HEK293T (cell line): Measurements from ENCODE around the gene IKBKE.

ENCODE experiments used
- CTCF ChIA-PET: fragments of 350-600 bp; formaldehyde crosslinking; extraction: SDS; loops from one replicate; lab custom pipeline; 2021; ENCODE audit warnings: antibody characterized with exemption, inconsistent platforms; lab: Yijun Ruan, JAX
- POLR2A ChIA-PET: fragments of 350-600 bp; formaldehyde crosslinking; extraction: SDS; loops from one replicate; lab custom pipeline; 2020; ENCODE audit warnings: antibody characterized with exemption, inconsistent platforms; lab: Yijun Ruan, JAX
- DNase-seq: peaks from one replicate; pipeline ENCODE4 v3.0.0; 2012; ENCODE audit warnings: mixed read lengths; ENCODE audit errors: extremely low spot score
- ARNT ChIP-seq: fragments of 450-650 bp; IDR thresholded peaks from 2 replicates; pipeline ENCODE4 v1.6.1; 2017; ENCODE audit warnings: mild to moderate bottlenecking
- BHLHE40 ChIP-seq: fragments of 450-650 bp; IDR thresholded peaks from 2 replicates; pipeline ENCODE4 v1.6.1; 2016; ENCODE audit warnings: mild to moderate bottlenecking, moderate library complexity, borderline replicate concordance
- CTBP1 ChIP-seq: fragments of 450-650 bp; IDR thresholded peaks from 2 replicates; pipeline ENCODE4 v1.6.1; 2016; ENCODE audit warnings: borderline replicate concordance
- ELF4 ChIP-seq: fragments of 450-650 bp; IDR thresholded peaks from 2 replicates; pipeline ENCODE4 v1.6.1; 2017; ENCODE audit warnings: antibody characterized with exemption
- FOXA1 ChIP-seq: fragments of 450-650 bp; IDR thresholded peaks from 2 replicates; pipeline ENCODE4 v1.6.1; 2016; ENCODE audit warnings: mild to moderate bottlenecking
- FOXK2 ChIP-seq: fragments of 450-650 bp; IDR thresholded peaks from 2 replicates; pipeline ENCODE4 v1.6.1; 2016; ENCODE audit warnings: mild to moderate bottlenecking
- FOXM1 ChIP-seq: fragments of 450-650 bp; IDR thresholded peaks from 2 replicates; pipeline ENCODE4 v1.6.1; 2017; ENCODE audit warnings: mild to moderate bottlenecking, borderline replicate concordance
- HDGF ChIP-seq: fragments of 450-650 bp; IDR thresholded peaks from 2 replicates; pipeline ENCODE4 v1.6.1; 2017; ENCODE audit warnings: antibody characterized with exemption, borderline replicate concordance
- L3MBTL2 ChIP-seq: fragments of 450-650 bp; conservative IDR thresholded peaks from 2 replicates; pipeline ENCODE4 v1.6.1; 2016; ENCODE audit warnings: mild to moderate bottlenecking
- LEF1 ChIP-seq: fragments of 450-650 bp; IDR thresholded peaks from 2 replicates; pipeline ENCODE4 v1.6.1; 2017; ENCODE audit warnings: mild to moderate bottlenecking, borderline replicate concordance
- NFRKB ChIP-seq: fragments of 450-650 bp; IDR thresholded peaks from 2 replicates; pipeline ENCODE4 v1.6.1; 2016; ENCODE audit warnings: mild to moderate bottlenecking, moderate library complexity
- SP1 ChIP-seq: fragments of 450-650 bp; IDR thresholded peaks from 2 replicates; pipeline ENCODE4 v1.6.1; 2017
- SUZ12 ChIP-seq: fragments of 450-650 bp; IDR thresholded peaks from 2 replicates; pipeline ENCODE4 v1.6.1; 2016; ENCODE audit warnings: mild to moderate bottlenecking
- TARDBP ChIP-seq: fragments of 450-650 bp; IDR thresholded peaks from 2 replicates; pipeline ENCODE4 v1.6.1; 2016
- ZNF384 ChIP-seq: fragments of 450-650 bp; IDR thresholded peaks from 2 replicates; pipeline ENCODE4 v1.6.1; 2016
- TF ChIP-seq, protein P1 (sequence below): fragments of 450-650 bp; IDR thresholded peaks from 2 replicates; pipeline ENCODE4 v1.6.1; 2016

The IKBKE gene

GRCh38 chr1:206493279-206493678, 23.0 kb downstream of the IKBKE start:
- no peak for DNase-seq
- no peak for TF ChIP-seq ELF4
- TF ChIP-seq LEF1 = no peak
- TF ChIP-seq SUZ12 = no peak
- TF ChIP-seq ARNT = no peak
- no peak for TF ChIP-seq CTBP1
- TF ChIP-seq FOXA1 = no peak
- no peak for TF ChIP-seq FOXK2
- no peak for TF ChIP-seq NFRKB
- TF ChIP-seq HDGF = no peak
- POLR2A ChIA-PET = no interaction called here
- CTCF ChIA-PET = interaction anchor here (1.1 kb wide), 1 partner anchor 165 kb away, joined by 3 read pairs; no protein-coding TSS in a partner anchor

DNA sequence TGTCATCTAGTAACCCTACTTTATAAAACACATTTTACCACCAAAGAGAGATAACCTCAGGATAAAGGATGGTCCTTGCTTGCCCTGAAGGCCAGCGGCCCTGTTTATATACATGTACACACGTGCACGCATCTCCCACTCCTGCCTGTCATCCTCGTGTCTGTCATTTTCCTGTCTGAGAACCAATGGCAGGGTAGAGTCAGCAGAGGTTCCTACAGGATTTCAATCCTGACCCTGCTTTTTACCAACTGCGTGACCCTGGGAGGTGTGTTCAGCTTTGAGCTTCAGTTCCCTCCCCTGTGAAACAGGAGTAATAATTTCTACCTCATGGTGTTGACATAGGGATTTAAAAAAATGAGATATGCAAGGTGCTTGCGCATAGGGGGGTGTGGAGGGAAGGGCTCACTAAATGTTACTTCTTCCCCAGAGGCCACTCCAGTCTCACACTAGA, 24.8 kb downstream of the IKBKE start:
- CTCF ChIA-PET = interaction anchor here (0.6 to 2.1 kb wide), 4 partner anchors 16 to 316 kb away, joined by 3 to 7 read pairs (median 4); no protein-coding TSS in a partner anchor
- POLR2A ChIA-PET = interaction anchor here (0.9 kb wide), 1 partner anchor 169 kb away, joined by 3 read pairs; no protein-coding TSS in a partner anchor
- TF ChIP-seq, protein P1, sequence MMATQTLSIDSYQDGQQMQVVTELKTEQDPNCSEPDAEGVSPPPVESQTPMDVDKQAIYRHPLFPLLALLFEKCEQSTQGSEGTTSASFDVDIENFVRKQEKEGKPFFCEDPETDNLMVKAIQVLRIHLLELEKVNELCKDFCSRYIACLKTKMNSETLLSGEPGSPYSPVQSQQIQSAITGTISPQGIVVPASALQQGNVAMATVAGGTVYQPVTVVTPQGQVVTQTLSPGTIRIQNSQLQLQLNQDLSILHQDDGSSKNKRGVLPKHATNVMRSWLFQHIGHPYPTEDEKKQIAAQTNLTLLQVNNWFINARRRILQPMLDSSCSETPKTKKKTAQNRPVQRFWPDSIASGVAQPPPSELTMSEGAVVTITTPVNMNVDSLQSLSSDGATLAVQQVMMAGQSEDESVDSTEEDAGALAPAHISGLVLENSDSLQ = no peak
- TF ChIP-seq FOXM1 (no peak), HDGF (no peak), SP1 (no peak), FOXK2 (no peak), SUZ12 (no peak), LEF1 (no peak), ELF4 (no peak), NFRKB (no peak), BHLHE40 (no peak), L3MBTL2 (no peak), ZNF384 (no peak), TARDBP (no peak), ARNT (no peak), CTBP1 (no peak)
- no peak for DNase-seq

GRCh38 chr1:206495493-206496046, 25.3 kb downstream of the IKBKE start:
- CTCF ChIA-PET = interaction anchor here (0.6 to 2.1 kb wide), 5 partner anchors 16 to 316 kb away, joined by 3 to 7 read pairs (median 3); no protein-coding TSS in a partner anchor
- DNase-seq = no peak
- TF ChIP-seq ARNT (no peak), ELF4 (no peak), HDGF (no peak), ZNF384 (no peak), SP1 (no peak), CTBP1 (no peak), SUZ12 (no peak), TARDBP (no peak), FOXK2 (no peak), NFRKB (no peak)
- TF ChIP-seq, protein P1 = no peak
- POLR2A ChIA-PET = interaction anchor here (0.9 kb wide), 1 partner anchor 169 kb away, joined by 3 read pairs; no protein-coding TSS in a partner anchor

GRCh38 chr1:206496131-206496793, 26.0 kb downstream of the IKBKE start:
- ChIA-PET CTCF (interaction anchor here (0.7 to 2.1 kb wide), 3 partner anchors 17 to 263 kb away, joined by 3 to 7 read pairs (median 5); no protein-coding TSS in a partner anchor), POLR2A (no interaction called here)
- DNase-seq = no peak
- no peak for TF ChIP-seq NFRKB
- TF ChIP-seq HDGF = no peak
- TF ChIP-seq SP1 = no peak
- TF ChIP-seq FOXA1 = no peak
- no peak for TF ChIP-seq FOXM1
- TF ChIP-seq BHLHE40 = no peak
- TF ChIP-seq ELF4 = no peak
- TF ChIP-seq, protein P1 = no peak
- TF ChIP-seq L3MBTL2 = no peak
- no peak for TF ChIP-seq CTBP1

DNA sequence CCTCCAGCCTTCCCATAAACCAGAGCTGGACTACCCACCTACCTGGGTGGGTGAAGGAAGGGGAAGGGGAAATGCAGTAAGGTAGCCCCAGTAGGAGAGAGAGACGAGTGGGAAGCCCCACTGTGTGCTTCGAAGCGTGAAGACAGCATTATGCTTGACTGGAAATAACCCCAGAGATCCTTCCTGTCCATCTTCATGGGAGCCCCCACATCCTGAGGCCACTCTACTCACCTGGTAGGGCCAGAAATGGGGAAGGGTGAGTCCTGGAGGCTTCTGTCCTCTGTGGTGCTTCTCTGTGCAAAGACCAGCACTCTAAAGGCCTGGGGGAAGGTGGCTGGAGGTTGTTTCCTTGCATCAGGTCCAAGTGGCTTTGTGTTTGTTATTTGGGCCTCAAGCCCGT, 27.1 kb downstream of the IKBKE start:
- TF ChIP-seq LEF1 (no peak), SP1 (no peak), ELF4 (no peak), NFRKB (no peak), ARNT (no peak), SUZ12 (no peak), ZNF384 (no peak), FOXK2 (no peak), BHLHE40 (no peak), L3MBTL2 (no peak), CTBP1 (no peak)
- DNase-seq = no peak
- CTCF ChIA-PET = no interaction called here
- POLR2A ChIA-PET = no interaction called here

DNA sequence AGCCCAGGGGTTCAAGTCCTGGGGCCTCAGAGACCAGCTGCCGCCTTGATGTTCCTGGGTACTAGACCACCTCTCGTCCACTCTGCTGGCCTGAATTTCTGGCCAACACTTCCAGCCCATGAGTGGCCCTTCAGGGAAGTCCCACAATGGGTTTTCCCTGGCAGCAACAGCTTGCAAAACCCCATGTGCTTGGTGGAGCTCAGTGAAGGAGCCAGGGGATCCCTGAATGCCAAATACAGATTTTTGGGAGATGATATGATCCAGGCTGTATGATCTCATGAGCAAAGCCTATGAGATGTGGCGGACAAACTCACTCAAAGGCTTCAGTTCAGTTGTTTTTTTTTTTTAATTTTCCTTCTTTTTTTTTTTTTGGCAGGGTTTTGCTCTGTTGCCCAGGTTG, 27.5 kb downstream of the IKBKE start:
- TF ChIP-seq ELF4 = no peak
- TF ChIP-seq CTBP1 = no peak
- TF ChIP-seq ZNF384 = no peak
- TF ChIP-seq, protein P1 = no peak
- TF ChIP-seq BHLHE40 = no peak
- ChIA-PET POLR2A (no interaction called here), CTCF (no interaction called here)
- no peak for DNase-seq
